HCT116 (cell line): ENCODE data around the gene PRR35. TPM values are rescaled to one million over a fixed set of nuclear protein-coding genes. Genes with fewer than 3 reads are reported as not detected.

Source experiments
- ATAC-seq: fragments of 200-7000 bp; cut with Tn5 transposase; 2 replicates; pipeline ENCODE4 v1.9.1; 2020; ENCODE audit warnings: mild to moderate bottlenecking, moderate library complexity
- BruUV-seq: library from RNA; stranded (reverse); fragments of 400-500 nt; replicated peaks from 2 replicates; lab custom pipeline; 2021; lab: Mats Ljungman, UMichigan
- CTCF ChIA-PET: fragments of 300-600 bp; sonication (Branson Sonifier 250); formaldehyde crosslinking; loops from one replicate; lab custom pipeline; 2021; ENCODE audit warnings: antibody characterized with exemption; lab: Charles Lee
- POLR2A ChIA-PET: fragments of 300-600, 350-600 bp; sonication (Branson Sonifier 250); formaldehyde crosslinking; loops from one replicate; lab custom pipeline; 2021; ENCODE audit warnings: antibody characterized with exemption; lab: Charles Lee
- RAD21 ChIA-PET, 2 experiments: fragments of 300-600 bp; sonication (Branson Sonifier 250); formaldehyde crosslinking; loops; one replicate each; lab custom pipeline; 2023; ENCODE audit warnings: low total read pairs in 2 of 2; ENCODE audit not compliant: uncharacterized antibody in 2 of 2, unreplicated experiment in 2 of 2, low non-redundant PET in 1 of 2; lab: Charles Lee
- DNase-seq: peaks from one replicate; pipeline ENCODE4 v3.0.0-alpha.2; 2010; ENCODE audit warnings: low read depth, low spot score
- H2AFZ ChIP-seq: fragments of 200-600 bp; shearing (Covaris generic), sonication (generic); 2 replicates; pipeline ENCODE4 v1.6.1; 2017; ENCODE audit warnings: low read depth, mixed run types, mixed read lengths, antibody characterized with exemption, low read length; ENCODE audit not compliant: poor library complexity, severe bottlenecking
- H3K27ac ChIP-seq: 2 replicates; pipeline ENCODE4 v1.5.1; 2012; ENCODE audit warnings: low read depth, low read length
- H3K27me3 ChIP-seq: fragments of 200-600 bp; sonication (generic); 2 replicates; pipeline ENCODE4 v1.6.1; 2016; ENCODE audit warnings: mixed run types, low read length, mixed read lengths; ENCODE audit not compliant: insufficient read depth
- H3K36me3 ChIP-seq, 2 experiments: fragments of 200-500 bp in 1 of 2; fragments of 200-600 bp in 1 of 2; sonication (Bioruptor generic) in 1 of 2; sonication (generic) in 1 of 2; 2 replicates each; pipeline versions ENCODE4 v1.5.1 to v1.6.1; 2014 to 2016; ENCODE audit warnings: low read length in 2 of 2, inconsistent platforms in 1 of 2, mixed read lengths in 1 of 2, mixed run types in 1 of 2; ENCODE audit not compliant: insufficient read depth in 2 of 2, control insufficient read depth in 1 of 2
- H3K4me1 ChIP-seq, 2 experiments: fragments of 200-600 bp in 1 of 2; sonication (generic) in 1 of 2; 2 replicates each; pipeline versions ENCODE4 v1.5.1 to v1.6.1; 2012 to 2017; ENCODE audit warnings: low read length in 2 of 2, inconsistent platforms in 1 of 2, mild to moderate bottlenecking in 1 of 2, mixed read lengths in 1 of 2, mixed run types in 1 of 2, moderate library complexity in 1 of 2; ENCODE audit not compliant: insufficient read depth in 2 of 2, control insufficient read depth in 1 of 2
- H3K4me2 ChIP-seq: fragments of 200-600 bp; sonication (generic); 2 replicates; pipeline ENCODE4 v1.6.1; 2017; ENCODE audit warnings: mixed run types, low read length, mixed read lengths
- H3K4me3 ChIP-seq, 2 experiments: fragments of 200-600 bp in 1 of 2; sonication (generic) in 1 of 2; replicated peaks in 1 of 2; 2 replicates each; pipeline ENCODE4 v1.5.1; 2011 to 2016; ENCODE audit warnings: low read length in 2 of 2, control low read depth in 1 of 2, low read depth in 1 of 2, mild to moderate bottlenecking in 1 of 2, mixed read lengths in 1 of 2, mixed run types in 1 of 2
- H3K79me2 ChIP-seq: fragments of 200-600 bp; sonication (generic); 2 replicates; pipeline ENCODE4 v1.6.1; 2017; ENCODE audit warnings: mild to moderate bottlenecking, mixed run types, low read length, moderate library complexity, mixed read lengths; ENCODE audit not compliant: insufficient read depth
- H3K9ac ChIP-seq: fragments of 200-600 bp; sonication (generic); 2 replicates; pipeline ENCODE4 v1.6.1; 2016; ENCODE audit warnings: low read length, mixed read lengths
- H3K9me2 ChIP-seq: fragments of 200-600 bp; sonication (generic), shearing (Covaris generic); 2 replicates; pipeline ENCODE4 v1.6.1; 2017; ENCODE audit warnings: mixed run types, mild to moderate bottlenecking, moderate library complexity; ENCODE audit not compliant: insufficient read depth
- H3K9me3 ChIP-seq, 2 experiments: fragments of 200-500 bp in 1 of 2; fragments of 200-600 bp in 1 of 2; sonication (Bioruptor generic) in 1 of 2; sonication (generic) in 1 of 2; 2 replicates each; pipeline ENCODE4 v1.6.1; 2014 to 2017; ENCODE audit warnings: low read length in 2 of 2, mixed read lengths in 2 of 2, inconsistent platforms in 1 of 2, low read depth in 1 of 2, mild to moderate bottlenecking in 1 of 2, mixed run types in 1 of 2, moderate library complexity in 1 of 2; ENCODE audit not compliant: control insufficient read depth in 1 of 2, insufficient read depth in 1 of 2
- H4K20me1 ChIP-seq: fragments of 200-600 bp; sonication (generic), shearing (Covaris generic); 2 replicates; pipeline ENCODE4 v1.6.1; 2017; ENCODE audit warnings: mixed run types, mild to moderate bottlenecking, moderate library complexity; ENCODE audit not compliant: insufficient read depth
- CBX3 ChIP-seq: IDR thresholded peaks from 2 replicates; pipeline ENCODE4 v1.6.1; 2012; ENCODE audit warnings: low read depth
- CEBPB ChIP-seq: IDR thresholded peaks from 2 replicates; pipeline ENCODE4 v1.6.1; 2012; ENCODE audit warnings: low read depth
- EGR1 ChIP-seq: IDR thresholded peaks from 2 replicates; pipeline ENCODE4 v1.6.1; 2012; ENCODE audit warnings: low read depth
- ELF1 ChIP-seq: IDR thresholded peaks from 2 replicates; pipeline ENCODE4 v1.6.1; 2012; ENCODE audit warnings: low read depth, borderline replicate concordance
- EZH2 ChIP-seq: fragments of 200-600 bp; sonication (generic); IDR thresholded peaks from 2 replicates; pipeline ENCODE4 v1.6.1; 2017; ENCODE audit warnings: antibody characterized with exemption, mixed run types
- EZH2phosphoT487 ChIP-seq: fragments of 200-600 bp; IDR thresholded peaks from 2 replicates; pipeline ENCODE4 v1.6.1; 2018; ENCODE audit warnings: antibody characterized with exemption, borderline replicate concordance
- FOSL1 ChIP-seq: IDR thresholded peaks from 2 replicates; pipeline ENCODE4 v1.6.1; 2012; ENCODE audit warnings: low read depth
- JUND ChIP-seq: IDR thresholded peaks from 2 replicates; pipeline ENCODE4 v1.6.1; 2012
- POLR2A ChIP-seq: IDR thresholded peaks from 2 replicates; pipeline ENCODE4 v1.7.0; 2011; ENCODE audit warnings: borderline replicate concordance; ENCODE audit not compliant: insufficient read depth, insufficient read length; ENCODE audit errors: extremely low read depth
- RAD21 ChIP-seq: IDR thresholded peaks from 2 replicates; pipeline ENCODE4 v1.6.1; 2012; ENCODE audit warnings: low read depth, mild to moderate bottlenecking
- SIN3A ChIP-seq: IDR thresholded peaks from 2 replicates; pipeline ENCODE4 v1.6.1; 2012; ENCODE audit warnings: low read depth
- SP1 ChIP-seq: IDR thresholded peaks from 2 replicates; pipeline ENCODE4 v1.6.1; 2012; ENCODE audit warnings: low read depth
- SRF ChIP-seq: IDR thresholded peaks from 2 replicates; pipeline ENCODE4 v1.6.1; 2012; ENCODE audit warnings: low read depth
- YY1 ChIP-seq: IDR thresholded peaks from 2 replicates; pipeline ENCODE4 v1.6.1; 2011; ENCODE audit warnings: low read length, low read depth, moderate library complexity, mild to moderate bottlenecking; ENCODE audit not compliant: insufficient replicate concordance; ENCODE audit errors: extremely low read depth
- ZFX ChIP-seq: fragments of 450-650 bp; IDR thresholded peaks from 2 replicates; pipeline ENCODE4 v1.6.1; 2017
- ZNF274 ChIP-seq: fragments of 200-500 bp; sonication (Bioruptor generic); IDR thresholded peaks from 2 replicates; pipeline ENCODE4 v1.6.1; 2014; ENCODE audit warnings: mild to moderate bottlenecking, low read depth, low read length, inconsistent platforms
- intact Hi-C: fragments of 100-400 bp; cut with micrococcal nuclease; formaldehyde crosslinking; loops from 2 replicates; pipeline ENCODE4 v1.10.0; 2022
- total RNA-seq: library from RNA; stranded (reverse); gene quantifications from one replicate; pipeline ENCODE4 v1.2.1, GENCODE V29; 2021; ENCODE audit not compliant: unreplicated experiment
- TF ChIP-seq, protein P1 (sequence below): IDR thresholded peaks from 2 replicates; pipeline ENCODE4 v1.6.1; 2012
- TF ChIP-seq, protein P2 (sequence below): IDR thresholded peaks from 2 replicates; pipeline ENCODE4 v1.6.1; 2012; ENCODE audit warnings: low read depth

Gene PRR35
- total RNA-seq, 1 experiment from 2014 or later, result not detected

DNA sequence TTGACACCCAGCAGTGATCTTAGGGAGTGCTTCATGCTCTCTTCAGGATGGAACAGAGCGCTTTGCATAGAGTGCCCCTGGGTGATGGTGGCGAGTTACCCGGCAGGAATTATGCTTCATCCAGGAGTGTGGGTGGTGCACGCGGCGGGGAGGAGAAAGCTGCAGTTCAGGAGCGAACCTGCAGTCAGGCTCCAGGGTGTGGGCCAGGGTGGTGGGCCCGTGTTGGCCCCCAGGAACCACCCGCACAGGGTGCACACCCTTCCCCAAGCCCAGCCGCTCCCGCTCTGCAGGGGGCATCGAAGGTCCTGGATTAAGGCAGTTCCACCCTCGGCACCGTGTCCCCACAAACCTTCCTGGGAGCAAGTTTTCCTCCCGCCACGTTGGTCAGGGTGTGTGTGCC is 33.6 kb downstream of the PRR35 start:
- Histone ChIP-seq H2AFZ (no peak overlapping the region), H3K79me2 (peaks cover 21% of the 10 kb centered on the region; the same call in 1 of the 2 replicates), H3K36me3 (no peaks in the 10 kb centered on the region), H3K4me1 (peaks cover 30 to 35% of the 10 kb centered on the region in 2 experiments), H3K9ac (peak overlapping the region; percentile 36), H3K4me3 (peak overlapping the region in 1 of 2 experiments; percentile 13; a peak in 1 of 4 replicates), H3K9me2 (no peaks in the 10 kb centered on the region), H3K27me3 (no peaks in the 10 kb centered on the region), H3K27ac (peak overlapping the region; percentile 76), H3K4me2 (peak overlapping the region; percentile 70), H4K20me1 (no peaks in the 10 kb centered on the region), H3K9me3 (no peaks in the 10 kb centered on the region)
- ChIA-PET CTCF (interaction anchor here (1.0 to 1.1 kb wide), 2 partner anchors 15 to 54 kb away, joined by 3 to 4 read pairs; no protein-coding TSS in a partner anchor), RAD21 (interaction anchor here in 1 of 2 experiments (0.7 kb wide), 1 partner anchor 46 kb away, joined by 3 read pairs; no protein-coding TSS in a partner anchor), POLR2A (no interaction called here)
- BruUV-seq, result no TSS peak
- TF ChIP-seq EGR1 (0 out of 2 replicates have a peak, but pooled peaks have one; percentile 20), SP1 (no peak), CEBPB (no peak), ELF1 (no peak), SIN3A (0 out of 2 replicates have a peak, but pooled peaks have one; percentile 16)
- intact Hi-C loops, result loop anchor here (5.0 kb wide), 1 partner anchor 33 kb away; no protein-coding TSS in a partner anchor
- no peak for DNase-seq
- ATAC-seq, result no peak

DNA sequence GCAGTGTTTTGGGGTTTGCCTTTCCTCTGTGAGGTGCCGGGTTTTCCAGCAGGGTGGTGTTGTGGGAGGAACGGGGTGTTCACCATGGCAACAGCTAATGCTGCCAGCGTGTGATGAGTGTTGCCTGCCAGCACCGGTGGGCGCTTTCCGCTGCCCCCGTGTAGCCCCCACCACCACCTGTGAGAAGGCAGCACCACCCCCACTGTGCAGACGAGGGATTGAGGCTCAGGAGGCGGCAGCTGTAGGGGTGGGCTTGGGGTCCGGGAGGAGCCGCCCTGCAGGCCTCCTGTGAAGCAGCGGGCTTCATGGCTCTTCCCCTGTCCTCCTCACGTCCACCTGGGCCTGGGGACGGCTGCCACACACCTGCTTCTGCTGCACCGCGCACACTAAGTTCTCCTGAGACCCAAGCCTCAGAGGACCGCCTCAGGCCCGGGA is 34.9 kb downstream of the PRR35 start:
- POLR2A ChIA-PET, result no interaction called here
- Histone ChIP-seq H3K9ac (no peak overlapping the region), H3K27me3 (no peaks in the 10 kb centered on the region), H3K9me3 (no peaks in the 10 kb centered on the region), H4K20me1 (no peaks in the 10 kb centered on the region), H3K36me3 (peaks cover 0 to 3% of the 10 kb centered on the region in 2 experiments; a peak in 1 of 4 replicates), H3K79me2 (peaks cover 21% of the 10 kb centered on the region; the same call in 1 of the 2 replicates), H3K4me1 (peaks cover 30 to 35% of the 10 kb centered on the region in 2 experiments), H2AFZ (no peak overlapping the region), H3K27ac (no peak overlapping the region), H3K9me2 (no peaks in the 10 kb centered on the region), H3K4me2 (no peak overlapping the region), H3K4me3 (no peak overlapping the region)
- RAD21 ChIA-PET, result no interaction called here
- BruUV-seq, result no TSS peak
- DNase-seq, result no peak
- CTCF ChIA-PET, result no interaction called here
- no peak for TF ChIP-seq JUND
- TF ChIP-seq EZH2phosphoT487, result no peak
- TF ChIP-seq ELF1, result no peak
- no peak for TF ChIP-seq YY1
- TF ChIP-seq, protein P1, sequence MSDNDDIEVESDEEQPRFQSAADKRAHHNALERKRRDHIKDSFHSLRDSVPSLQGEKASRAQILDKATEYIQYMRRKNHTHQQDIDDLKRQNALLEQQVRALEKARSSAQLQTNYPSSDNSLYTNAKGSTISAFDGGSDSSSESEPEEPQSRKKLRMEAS, result no peak
- TF ChIP-seq CBX3, result no peak
- TF ChIP-seq RAD21, result no peak
- no peak for TF ChIP-seq FOSL1
- no peak for TF ChIP-seq SRF
- TF ChIP-seq, protein P2, sequence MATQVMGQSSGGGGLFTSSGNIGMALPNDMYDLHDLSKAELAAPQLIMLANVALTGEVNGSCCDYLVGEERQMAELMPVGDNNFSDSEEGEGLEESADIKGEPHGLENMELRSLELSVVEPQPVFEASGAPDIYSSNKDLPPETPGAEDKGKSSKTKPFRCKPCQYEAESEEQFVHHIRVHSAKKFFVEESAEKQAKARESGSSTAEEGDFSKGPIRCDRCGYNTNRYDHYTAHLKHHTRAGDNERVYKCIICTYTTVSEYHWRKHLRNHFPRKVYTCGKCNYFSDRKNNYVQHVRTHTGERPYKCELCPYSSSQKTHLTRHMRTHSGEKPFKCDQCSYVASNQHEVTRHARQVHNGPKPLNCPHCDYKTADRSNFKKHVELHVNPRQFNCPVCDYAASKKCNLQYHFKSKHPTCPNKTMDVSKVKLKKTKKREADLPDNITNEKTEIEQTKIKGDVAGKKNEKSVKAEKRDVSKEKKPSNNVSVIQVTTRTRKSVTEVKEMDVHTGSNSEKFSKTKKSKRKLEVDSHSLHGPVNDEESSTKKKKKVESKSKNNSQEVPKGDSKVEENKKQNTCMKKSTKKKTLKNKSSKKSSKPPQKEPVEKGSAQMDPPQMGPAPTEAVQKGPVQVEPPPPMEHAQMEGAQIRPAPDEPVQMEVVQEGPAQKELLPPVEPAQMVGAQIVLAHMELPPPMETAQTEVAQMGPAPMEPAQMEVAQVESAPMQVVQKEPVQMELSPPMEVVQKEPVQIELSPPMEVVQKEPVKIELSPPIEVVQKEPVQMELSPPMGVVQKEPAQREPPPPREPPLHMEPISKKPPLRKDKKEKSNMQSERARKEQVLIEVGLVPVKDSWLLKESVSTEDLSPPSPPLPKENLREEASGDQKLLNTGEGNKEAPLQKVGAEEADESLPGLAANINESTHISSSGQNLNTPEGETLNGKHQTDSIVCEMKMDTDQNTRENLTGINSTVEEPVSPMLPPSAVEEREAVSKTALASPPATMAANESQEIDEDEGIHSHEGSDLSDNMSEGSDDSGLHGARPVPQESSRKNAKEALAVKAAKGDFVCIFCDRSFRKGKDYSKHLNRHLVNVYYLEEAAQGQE, result no peak
- no peak for TF ChIP-seq ZFX
- TF ChIP-seq SIN3A, result no peak
- no peak for TF ChIP-seq POLR2A
- no peak for TF ChIP-seq EZH2
- TF ChIP-seq SP1, result no peak
- TF ChIP-seq EGR1, result no peak
- no peak for TF ChIP-seq ZNF274
- no peak for ATAC-seq
- intact Hi-C loops, result no loop called here
